GM23248 (cell line): Measurements from ENCODE around the gene APP.

ENCODE experiments used
- EZH2 ChIP-seq: fragments of 200-600 bp; sonication (generic); IDR thresholded peaks from 2 replicates; pipeline ENCODE4 v1.6.1; 2018; ENCODE audit warnings: antibody characterized with exemption, mild to moderate bottlenecking; ENCODE audit not compliant: insufficient read depth, poor library complexity, severe bottlenecking
- EZH2phosphoT487 ChIP-seq: fragments of 200-600 bp; sonication (generic); IDR thresholded peaks from 2 replicates; pipeline ENCODE4 v1.6.1; 2018; ENCODE audit warnings: antibody characterized with exemption, moderate library complexity, mild to moderate bottlenecking, low read depth; ENCODE audit not compliant: insufficient read depth

- no peak for TF ChIP-seq EZH2
- TF ChIP-seq EZH2phosphoT487, result no peak
Measured at GRCh38 chr21:26194811-26195251, 24.3 kb upstream of the APP start.
